Liver (tissue), 3 donors: ENCODE results near the gene TRIM16.

Experiments
- ATF3 ChIP-seq: IDR thresholded peaks from 2 replicates; pipeline ENCODE4 v1.6.1; 2016; ENCODE audit warnings: antibody characterized with exemption
- HNF4A ChIP-seq, 2 donors: conservative IDR thresholded peaks; 2 replicates each; pipeline ENCODE4 v1.6.1; 2016; ENCODE audit warnings: antibody characterized with exemption in 2 of 2, mild to moderate bottlenecking in 2 of 2
- RXRA ChIP-seq, 2 donors: IDR thresholded peaks; 2 replicates each; pipeline ENCODE4 v1.6.1; 2017 to 2018; ENCODE audit warnings: antibody characterized with exemption in 2 of 2, mild to moderate bottlenecking in 1 of 2
- SP1 ChIP-seq: IDR thresholded peaks from 2 replicates; pipeline ENCODE4 v1.6.1; 2018; ENCODE audit warnings: antibody characterized with exemption, mild to moderate bottlenecking
- TF ChIP-seq, protein P1 (sequence below): fragments of 150-350 bp; IDR thresholded peaks from 2 replicates; pipeline ENCODE4 v1.5.1; 2017; ENCODE audit warnings: improper control_type of control experiment, low read depth, low read length; ENCODE audit not compliant: missing input control
- donor health status: healthy.
- donor health status: healthy.

DNA sequence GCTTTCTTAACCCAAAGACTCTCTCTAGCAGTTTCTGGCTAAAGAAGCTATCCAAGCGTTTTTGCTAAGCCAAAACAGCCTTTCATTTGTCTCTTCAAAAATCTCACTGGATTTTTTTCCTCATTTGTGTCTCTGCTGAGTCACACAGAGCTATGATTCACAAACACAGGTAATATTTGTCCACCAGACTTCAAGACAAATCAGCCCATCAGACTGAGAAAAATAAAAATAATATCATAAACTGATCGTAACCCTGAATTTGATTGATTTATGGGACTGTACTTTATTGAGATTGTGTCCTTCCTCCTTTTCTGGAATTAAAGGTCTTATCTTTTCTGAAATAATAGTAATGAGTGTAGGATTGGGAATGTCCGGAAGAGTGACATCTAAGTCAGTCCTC lies 25.8 kb downstream of the TRIM16 start:
- TF ChIP-seq RXRA (IDR thresholded peaks at IDR 0.05) (no peak), HNF4A (conservative IDR thresholded peaks at IDR 0.05) (no peak), SP1 (no peak), ATF3 (no peak)
- TF ChIP-seq, protein P1, sequence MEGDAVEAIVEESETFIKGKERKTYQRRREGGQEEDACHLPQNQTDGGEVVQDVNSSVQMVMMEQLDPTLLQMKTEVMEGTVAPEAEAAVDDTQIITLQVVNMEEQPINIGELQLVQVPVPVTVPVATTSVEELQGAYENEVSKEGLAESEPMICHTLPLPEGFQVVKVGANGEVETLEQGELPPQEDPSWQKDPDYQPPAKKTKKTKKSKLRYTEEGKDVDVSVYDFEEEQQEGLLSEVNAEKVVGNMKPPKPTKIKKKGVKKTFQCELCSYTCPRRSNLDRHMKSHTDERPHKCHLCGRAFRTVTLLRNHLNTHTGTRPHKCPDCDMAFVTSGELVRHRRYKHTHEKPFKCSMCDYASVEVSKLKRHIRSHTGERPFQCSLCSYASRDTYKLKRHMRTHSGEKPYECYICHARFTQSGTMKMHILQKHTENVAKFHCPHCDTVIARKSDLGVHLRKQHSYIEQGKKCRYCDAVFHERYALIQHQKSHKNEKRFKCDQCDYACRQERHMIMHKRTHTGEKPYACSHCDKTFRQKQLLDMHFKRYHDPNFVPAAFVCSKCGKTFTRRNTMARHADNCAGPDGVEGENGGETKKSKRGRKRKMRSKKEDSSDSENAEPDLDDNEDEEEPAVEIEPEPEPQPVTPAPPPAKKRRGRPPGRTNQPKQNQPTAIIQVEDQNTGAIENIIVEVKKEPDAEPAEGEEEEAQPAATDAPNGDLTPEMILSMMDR, result no peak
